Stimulated activated CD8-positive, alpha-beta memory T cell treated with anti-CD3 and anti-CD28 coated beads, Interleukin-4, amount 100 ng/mL, for 1 hour (primary cell): Measurements from ENCODE around the gene TUFT1.
"Not testable (repeated sequence)": the region's sequence is repeated elsewhere in the genome, so short reads cannot be mapped to it uniquely, and the experiment has no call there.

Experiments used
- DNase-seq, 2 donors: peaks; one replicate each; pipeline ENCODE4 v3.0.0-alpha.2; 2020; ENCODE audit warnings: low read depth in 2 of 2, low spot score in 1 of 2

TUFT1 gene

GRCh38 chr1:151615711-151616504 is 75.8 kb downstream of the TUFT1 start:
- no peak for DNase-seq

- DNase-seq: no peak
Observed at GRCh38 chr1:151616505-151616849, 76.4 kb downstream of the TUFT1 start.

- no peak for DNase-seq
Observed at GRCh38 chr1:151618003-151618402, 77.9 kb downstream of the TUFT1 start.

DNA sequence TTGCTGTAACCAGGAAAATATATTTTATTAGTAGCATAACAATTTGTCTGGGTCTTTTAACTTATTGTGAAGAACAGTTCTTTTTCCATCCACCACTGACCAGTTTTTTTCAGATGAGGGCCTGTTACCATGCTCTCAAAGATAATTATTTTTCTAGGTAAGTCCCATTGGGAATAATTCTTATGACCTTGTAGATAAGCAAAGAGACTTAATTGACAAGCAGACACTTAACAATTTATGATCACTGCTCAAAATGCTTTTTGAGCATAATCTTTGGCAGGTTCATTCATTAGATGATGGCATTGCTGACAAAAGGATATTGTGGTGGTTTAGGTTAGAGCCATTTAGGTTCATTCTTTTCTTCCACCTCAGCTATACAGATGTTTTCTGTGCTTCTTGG is 78.4 kb downstream of the TUFT1 start:
- DNase-seq: no peak

DNA sequence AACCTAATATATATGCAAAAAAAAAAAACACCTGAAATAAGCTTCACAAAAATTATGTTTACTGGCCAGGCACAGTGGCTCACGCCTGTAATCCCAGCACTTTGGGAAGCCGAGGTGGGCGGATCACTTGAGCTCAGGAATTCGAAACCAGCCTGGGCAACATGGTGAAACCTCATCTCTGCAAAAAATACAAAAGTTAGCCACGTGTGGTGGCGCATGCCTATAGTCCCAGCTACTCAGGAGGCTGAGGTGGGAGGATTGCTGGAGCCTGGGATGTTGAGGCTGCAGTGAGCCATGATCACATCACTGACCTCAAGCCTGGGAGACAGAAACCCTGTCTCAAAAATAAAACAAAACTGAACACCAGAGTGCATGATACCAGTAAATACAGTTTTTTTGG is 78.9 kb downstream of the TUFT1 start:
- DNase-seq: not testable (repeated sequence)

GRCh38 chr1:151619489-151620093 is 79.5 kb downstream of the TUFT1 start:
- no peak for DNase-seq

DNA sequence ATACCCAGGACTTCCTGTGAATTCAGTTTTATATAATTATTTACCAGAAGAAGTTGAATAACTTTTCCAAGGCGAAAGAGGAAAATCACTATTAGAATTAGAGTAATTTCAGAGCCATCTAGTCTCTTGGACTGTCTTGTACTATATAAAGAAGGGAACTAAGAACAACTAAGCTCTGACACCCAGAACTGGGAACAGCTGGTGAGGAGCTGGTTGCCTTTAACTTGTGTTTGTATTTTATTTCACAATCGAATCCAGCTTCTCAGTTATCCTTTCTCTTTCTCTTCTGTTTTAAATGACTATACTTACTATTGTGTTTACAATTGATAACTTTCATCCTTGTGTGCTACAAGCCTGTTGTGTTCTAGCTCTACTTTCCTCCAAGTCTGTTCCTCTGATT is 80.2 kb downstream of the TUFT1 start:
- DNase-seq: no peak

- DNase-seq: no peak
Observed at GRCh38 chr1:151621351-151621750, 81.2 kb downstream of the TUFT1 start.

- DNase-seq: no peak
Observed at GRCh38 chr1:151624783-151625182, 84.7 kb downstream of the TUFT1 start.

DNA sequence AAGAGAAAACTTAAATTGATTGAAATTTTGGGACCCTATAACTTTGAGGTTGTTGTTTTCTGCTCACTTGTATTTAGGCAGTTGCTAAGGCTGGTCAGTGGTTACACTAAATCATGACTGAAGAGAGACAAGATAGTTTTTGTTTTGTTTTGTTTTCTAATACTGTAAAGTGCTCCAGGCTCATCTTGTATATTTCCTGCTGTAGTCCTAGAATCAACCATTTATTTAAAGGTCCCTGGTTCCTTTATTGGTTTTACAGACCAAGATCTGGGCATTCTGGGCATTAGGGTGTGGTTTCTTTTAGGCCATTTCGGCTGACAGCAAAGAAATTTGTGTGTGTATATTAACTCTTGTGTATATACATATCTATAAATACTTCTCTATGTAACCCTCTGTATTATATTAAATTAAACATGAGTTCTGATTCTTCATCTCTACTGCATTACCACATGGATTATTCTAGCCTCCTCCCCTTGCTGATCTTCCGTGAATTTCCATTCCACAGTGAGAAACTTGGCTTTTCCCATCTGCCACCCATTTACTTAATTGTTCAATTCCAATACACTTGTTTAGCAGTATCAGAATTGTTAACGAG is 86.7 kb downstream of the TUFT1 start:
- no peak for DNase-seq

DNA sequence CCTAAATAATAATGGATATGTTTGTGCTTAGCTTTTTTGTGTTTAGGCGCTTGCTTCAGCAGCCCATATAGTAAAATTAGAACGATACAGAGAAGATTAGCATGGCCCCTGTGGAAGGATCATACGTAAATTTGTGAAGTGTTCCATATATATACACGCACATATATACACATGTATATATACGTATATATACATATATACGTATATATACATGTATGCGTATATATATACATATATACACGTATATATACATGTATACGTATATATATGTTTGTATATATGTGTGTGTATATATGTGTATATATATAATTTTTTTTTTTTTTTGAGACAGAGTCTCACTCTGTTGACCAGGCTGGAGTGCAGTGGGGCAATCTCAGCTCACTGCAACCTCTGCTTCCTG is 89.2 kb downstream of the TUFT1 start:
- no peak for DNase-seq
